VCaP (cell line): Measurements from ENCODE around the gene RPL23.

Source experiments
- H3K27ac ChIP-seq: fragments of 450-650 bp; 2 replicates; pipeline ENCODE4 v1.5.1; 2017
- CTCF ChIP-seq: fragments of 450-650 bp; conservative IDR thresholded peaks from 2 replicates; pipeline ENCODE4 v1.5.1; 2017; ENCODE audit warnings: mild to moderate bottlenecking, moderate library complexity

The RPL23 gene

GRCh38 chr17:38896346-38896954 is 42.9 kb upstream of the RPL23 start:
- H3K27ac ChIP-seq = no peak overlapping the region
- no peak for TF ChIP-seq CTCF

DNA sequence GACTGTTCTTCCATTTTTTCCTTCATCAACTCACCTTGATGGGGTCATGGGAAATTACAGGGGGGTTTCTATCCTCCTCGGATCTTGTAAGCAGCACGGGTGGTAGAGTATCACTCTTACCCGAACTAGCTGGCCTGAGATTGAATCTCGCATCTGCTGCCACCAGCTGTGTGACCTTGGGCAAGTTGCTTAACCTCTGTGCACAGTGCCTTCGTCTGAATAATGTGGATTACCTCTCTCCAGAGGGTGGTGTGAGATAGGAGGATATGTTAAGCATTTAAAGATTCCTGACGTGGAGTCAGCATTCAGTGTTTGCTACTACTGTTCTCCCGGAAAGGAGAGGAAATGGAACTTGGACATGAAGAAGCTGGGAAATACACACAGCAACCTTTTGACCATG is 40.8 kb upstream of the RPL23 start:
- no peak for TF ChIP-seq CTCF
- H3K27ac ChIP-seq = no peak overlapping the region

- no peak overlapping the region for H3K27ac ChIP-seq
- TF ChIP-seq CTCF = no peak
Measured at GRCh38 chr17:38893607-38894006, 40.1 kb upstream of the RPL23 start.

DNA sequence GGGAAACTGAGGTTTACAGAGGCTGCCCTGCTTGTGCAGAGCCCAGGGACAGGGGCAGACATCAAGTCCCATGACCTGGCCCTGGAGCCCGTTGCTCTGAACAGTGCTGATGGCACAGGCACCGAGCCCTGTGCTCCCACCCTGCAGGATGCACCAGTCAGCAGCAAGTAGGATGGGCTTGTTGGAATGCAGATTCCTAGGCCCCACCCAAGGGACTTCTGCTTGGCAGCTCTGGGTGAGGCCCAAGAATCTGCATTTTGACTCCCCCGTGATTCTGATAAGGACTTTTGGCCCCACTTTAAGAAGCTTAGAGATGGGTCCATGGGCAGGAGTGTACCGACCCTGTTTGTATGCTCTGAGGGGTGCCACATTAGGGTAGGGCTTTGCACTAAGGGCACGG is 39.6 kb upstream of the RPL23 start:
- no peak for TF ChIP-seq CTCF
- no peak overlapping the region for H3K27ac ChIP-seq

DNA sequence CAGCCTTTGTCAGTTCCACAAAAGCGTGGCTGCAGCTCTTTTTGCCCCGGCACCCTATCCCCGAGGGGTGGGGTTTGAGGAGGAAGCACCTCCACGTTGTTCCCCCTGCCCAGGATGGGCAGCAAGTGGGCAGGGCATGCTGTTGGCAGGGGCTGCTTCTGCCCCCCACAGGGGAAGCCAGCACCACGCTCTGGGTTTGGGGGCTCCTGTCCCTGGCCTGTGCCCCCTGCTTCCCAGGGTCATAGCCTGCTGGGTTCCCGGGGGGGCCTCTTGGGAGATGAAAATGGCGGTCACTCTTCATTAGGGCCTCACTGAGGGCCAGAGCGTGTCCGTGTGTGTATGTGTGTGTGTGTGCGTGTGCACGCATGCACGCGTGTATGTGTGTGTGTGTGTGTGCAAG is 39.1 kb upstream of the RPL23 start:
- no peak for TF ChIP-seq CTCF
- H3K27ac ChIP-seq = no peak overlapping the region

- H3K27ac ChIP-seq = no peak overlapping the region
- TF ChIP-seq CTCF = no peak
Measured at GRCh38 chr17:38892083-38892482, 38.6 kb upstream of the RPL23 start.

GRCh38 chr17:38891441-38891840 is 37.9 kb upstream of the RPL23 start:
- no peak for TF ChIP-seq CTCF
- no peak overlapping the region for H3K27ac ChIP-seq
